ENCODE measurements around the gene UBXN4.

GRCh38 chr2:135701442-135701841 lies 40.2 kb upstream of the UBXN4 start:
- TF ChIP-seq CTCF (IDR thresholded peaks at IDR 0.05; ENCODE audit: low read length) (no peak), EZH2 (optimal IDR thresholded peaks at IDR 0.05; ENCODE audit: low read depth, low read length) (no peak), EZH2phosphoT487 (IDR thresholded peaks at IDR 0.05; ENCODE audit: low read length) (no peak)

Data from MM.1S (cell line).